ENCODE measurements around the gene OGFRL1.

DNA sequence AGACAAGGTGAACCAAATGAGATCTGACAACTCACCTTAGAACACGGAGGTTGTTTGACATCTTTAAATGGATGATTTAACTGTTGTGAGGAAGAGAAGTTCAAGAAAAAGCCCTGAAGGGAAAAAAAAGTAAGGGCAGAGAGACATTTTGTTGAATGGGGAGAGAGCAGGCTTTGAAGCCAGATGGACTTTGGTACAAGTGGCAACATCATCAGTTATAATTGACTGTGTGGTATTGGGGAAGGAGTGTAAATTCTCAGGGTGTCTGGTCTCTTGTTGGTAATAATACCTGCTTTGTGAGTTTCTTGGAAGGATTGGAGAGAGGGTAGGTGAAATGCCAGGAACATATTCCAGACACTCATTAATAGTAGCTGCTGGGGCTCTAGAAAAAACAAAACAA lies 21.6 kb downstream of the OGFRL1 start:
- TF ChIP-seq, protein P1, sequence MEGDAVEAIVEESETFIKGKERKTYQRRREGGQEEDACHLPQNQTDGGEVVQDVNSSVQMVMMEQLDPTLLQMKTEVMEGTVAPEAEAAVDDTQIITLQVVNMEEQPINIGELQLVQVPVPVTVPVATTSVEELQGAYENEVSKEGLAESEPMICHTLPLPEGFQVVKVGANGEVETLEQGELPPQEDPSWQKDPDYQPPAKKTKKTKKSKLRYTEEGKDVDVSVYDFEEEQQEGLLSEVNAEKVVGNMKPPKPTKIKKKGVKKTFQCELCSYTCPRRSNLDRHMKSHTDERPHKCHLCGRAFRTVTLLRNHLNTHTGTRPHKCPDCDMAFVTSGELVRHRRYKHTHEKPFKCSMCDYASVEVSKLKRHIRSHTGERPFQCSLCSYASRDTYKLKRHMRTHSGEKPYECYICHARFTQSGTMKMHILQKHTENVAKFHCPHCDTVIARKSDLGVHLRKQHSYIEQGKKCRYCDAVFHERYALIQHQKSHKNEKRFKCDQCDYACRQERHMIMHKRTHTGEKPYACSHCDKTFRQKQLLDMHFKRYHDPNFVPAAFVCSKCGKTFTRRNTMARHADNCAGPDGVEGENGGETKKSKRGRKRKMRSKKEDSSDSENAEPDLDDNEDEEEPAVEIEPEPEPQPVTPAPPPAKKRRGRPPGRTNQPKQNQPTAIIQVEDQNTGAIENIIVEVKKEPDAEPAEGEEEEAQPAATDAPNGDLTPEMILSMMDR (IDR thresholded peaks at IDR 0.05): no peak
- no peak for TF ChIP-seq POLR2A (IDR thresholded peaks at IDR 0.05)

Data from suprapubic skin (tissue), 3 donors.